DND-41 (cell line): ENCODE data around the gene ONECUT3.

ENCODE experiments used
- ATAC-seq: fragments of 200-7000 bp; cut with Tn5 transposase; 3 replicates; pipeline ENCODE4 v1.9.1; 2021; ENCODE audit warnings: low read depth; ENCODE audit not compliant: insufficient read depth
- DNase-seq: peaks from one replicate; pipeline ENCODE4 v3.0.0-alpha.2; 2020
- H2AFZ ChIP-seq: 2 replicates; pipeline ENCODE4 v1.6.0; 2012; ENCODE audit warnings: low read depth, low read length
- H3K27ac ChIP-seq: 2 replicates; pipeline ENCODE4 v1.5.1; 2012; ENCODE audit warnings: low read length, inconsistent platforms
- H3K27me3 ChIP-seq: fragments of 200-600 bp; sonication (generic); 2 replicates; pipeline ENCODE4 v1.6.0; 2012; ENCODE audit warnings: low read length, mild to moderate bottlenecking, inconsistent platforms; ENCODE audit not compliant: insufficient read depth, poor library complexity
- H3K36me3 ChIP-seq: 2 replicates; pipeline ENCODE4 v1.5.1; 2012; ENCODE audit warnings: low read length, inconsistent platforms; ENCODE audit not compliant: insufficient read depth
- H3K4me1 ChIP-seq: 2 replicates; pipeline ENCODE4 v1.5.1; 2012; ENCODE audit warnings: mild to moderate bottlenecking, low read length; ENCODE audit not compliant: insufficient read depth
- H3K4me2 ChIP-seq: 2 replicates; pipeline ENCODE4 v1.6.0; 2012; ENCODE audit warnings: mild to moderate bottlenecking, moderate library complexity, low read length, inconsistent platforms; ENCODE audit not compliant: insufficient read depth
- H3K4me3 ChIP-seq, 2 experiments: fragments of 200-600 bp in 1 of 2; shearing (Covaris generic) in 1 of 2; 2 replicates each; pipeline ENCODE4 v1.5.1; 2012 to 2016; ENCODE audit warnings: inconsistent platforms in 2 of 2, low read length in 2 of 2, mild to moderate bottlenecking in 2 of 2, low read depth in 1 of 2, moderate library complexity in 1 of 2
- H3K79me2 ChIP-seq: 2 replicates; pipeline ENCODE4 v1.6.0; 2012; ENCODE audit warnings: low read length, inconsistent platforms; ENCODE audit not compliant: insufficient read depth
- H3K9ac ChIP-seq: 2 replicates; pipeline ENCODE4 v1.6.0; 2012; ENCODE audit warnings: low read depth, mild to moderate bottlenecking, inconsistent platforms, low read length, moderate library complexity
- H3K9me3 ChIP-seq: 2 replicates; pipeline ENCODE4 v1.5.1; 2012; ENCODE audit warnings: low read length, moderate library complexity, mild to moderate bottlenecking, inconsistent platforms; ENCODE audit not compliant: insufficient read depth, severe bottlenecking
- H4K20me1 ChIP-seq: 2 replicates; pipeline ENCODE4 v1.6.0; 2012; ENCODE audit warnings: low read length; ENCODE audit not compliant: insufficient read depth
- CTCF ChIP-seq: IDR thresholded peaks from 2 replicates; pipeline ENCODE4 v1.5.1; 2012; ENCODE audit warnings: borderline replicate concordance, low read length, moderate library complexity, mild to moderate bottlenecking; ENCODE audit not compliant: poor library complexity, severe bottlenecking; ENCODE audit errors: extremely low read depth
- EZH2 ChIP-seq: IDR thresholded peaks from 3 replicates; pipeline ENCODE4 v1.6.1; 2012; ENCODE audit warnings: borderline replicate concordance, low read depth, mild to moderate bottlenecking, moderate library complexity, low read length, inconsistent platforms; ENCODE audit not compliant: severe bottlenecking

The ONECUT3 gene

GRCh38 chr19:1777149-1777548, 23.8 kb downstream of the ONECUT3 start:
- H3K4me3 ChIP-seq = no peak overlapping the region
- H3K27ac ChIP-seq = no peak overlapping the region
- H3K79me2 ChIP-seq = no peaks in the 10 kb centered on the region
- no peaks in the 10 kb centered on the region for H3K4me1 ChIP-seq
- H3K36me3 ChIP-seq = no peaks in the 10 kb centered on the region
- DNase-seq (no peak), ATAC-seq (no peak)
- no peak overlapping the region for H3K9ac ChIP-seq
- no peaks in the 10 kb centered on the region for H3K27me3 ChIP-seq
- no peak overlapping the region for H2AFZ ChIP-seq
- no peaks in the 10 kb centered on the region for H3K9me3 ChIP-seq
- no peak overlapping the region for H3K4me2 ChIP-seq
- H4K20me1 ChIP-seq = no peaks in the 10 kb centered on the region
- no peak for TF ChIP-seq CTCF
- no peak for TF ChIP-seq EZH2

GRCh38 chr19:1779574-1779973, 26.3 kb downstream of the ONECUT3 start:
- H3K4me2 ChIP-seq = no peak overlapping the region
- no peak overlapping the region for H3K27ac ChIP-seq
- no peak overlapping the region for H2AFZ ChIP-seq
- H3K4me1 ChIP-seq = no peaks in the 10 kb centered on the region
- TF ChIP-seq EZH2 (no peak), CTCF (no peak)
- H3K79me2 ChIP-seq = no peaks in the 10 kb centered on the region
- ATAC-seq = no peak
- no peaks in the 10 kb centered on the region for H3K27me3 ChIP-seq
- H3K9ac ChIP-seq = no peak overlapping the region
- H3K4me3 ChIP-seq = no peak overlapping the region
- H3K9me3 ChIP-seq = no peaks in the 10 kb centered on the region
- no peaks in the 10 kb centered on the region for H3K36me3 ChIP-seq
- no peak for DNase-seq
- no peaks in the 10 kb centered on the region for H4K20me1 ChIP-seq

- TF ChIP-seq CTCF (no peak), EZH2 (no peak)
- ATAC-seq = no peak
Measured at GRCh38 chr19:1780272-1780958, 27.1 kb downstream of the ONECUT3 start.

DNA sequence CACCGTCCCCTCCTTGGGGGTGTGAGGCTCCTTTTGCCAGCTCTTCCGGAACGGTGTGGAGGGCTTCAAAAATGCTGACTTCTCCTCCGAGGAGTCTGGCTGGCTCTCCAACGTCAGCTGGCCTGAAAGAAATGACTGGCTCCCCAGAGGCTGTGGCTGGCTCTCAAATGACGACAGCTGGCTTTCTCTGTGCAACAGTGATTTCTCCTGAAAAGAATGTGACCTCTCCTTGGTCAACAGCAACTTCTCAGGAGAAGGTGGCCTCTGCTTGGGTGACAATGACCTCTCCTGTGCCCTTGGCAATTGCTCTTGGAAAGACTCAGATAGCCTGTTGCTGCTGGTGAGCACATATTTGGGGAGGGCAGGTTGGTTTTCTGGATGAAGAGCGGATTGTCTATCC, 29.2 kb downstream of the ONECUT3 start:
- Histone ChIP-seq H3K4me1 (no peaks in the 10 kb centered on the region), H3K9me3 (no peaks in the 10 kb centered on the region), H3K4me2 (no peak overlapping the region), H3K27ac (no peak overlapping the region), H2AFZ (no peak overlapping the region), H3K4me3 (no peak overlapping the region), H3K27me3 (no peaks in the 10 kb centered on the region), H3K9ac (no peak overlapping the region), H4K20me1 (no peaks in the 10 kb centered on the region), H3K79me2 (no peaks in the 10 kb centered on the region), H3K36me3 (no peaks in the 10 kb centered on the region)
- ATAC-seq (no peak), DNase-seq (no peak)
- TF ChIP-seq EZH2 (no peak), CTCF (no peak)

More at GRCh38 chr19:1780272-1780958, 27.1 kb downstream of the ONECUT3 start:
- no peaks in the 10 kb centered on the region for H3K9me3 ChIP-seq
- DNase-seq = no peak
- H3K79me2 ChIP-seq = no peaks in the 10 kb centered on the region
- H4K20me1 ChIP-seq = no peaks in the 10 kb centered on the region
- H3K27me3 ChIP-seq = no peaks in the 10 kb centered on the region
- no peak overlapping the region for H3K9ac ChIP-seq
- H3K36me3 ChIP-seq = no peaks in the 10 kb centered on the region
- no peak overlapping the region for H2AFZ ChIP-seq
- H3K4me3 ChIP-seq = no peak overlapping the region
- no peak overlapping the region for H3K4me2 ChIP-seq
- no peak overlapping the region for H3K27ac ChIP-seq
- H3K4me1 ChIP-seq = no peaks in the 10 kb centered on the region
